HG02973 (cell line): ENCODE data around the gene RBBP8NL.

Experiments
- ATAC-seq: cut with Tn5 transposase; IDR thresholded peaks from one replicate; pipeline ENCODE4 v1.9.1; 2021; ENCODE audit warnings: moderate library complexity; ENCODE audit not compliant: unreplicated experiment

The RBBP8NL gene

GRCh38 chr20:62365814-62366369, 61.4 kb downstream of the RBBP8NL start:
- no peak for ATAC-seq

- no peak for ATAC-seq
These were observed 62.2 kb downstream of the RBBP8NL start for GRCh38 chr20:62364911-62365736.

- no peak for ATAC-seq
These were observed 63.2 kb downstream of the RBBP8NL start for GRCh38 chr20:62363920-62364851.

GRCh38 chr20:62362991-62363919, 64.1 kb downstream of the RBBP8NL start:
- no peak for ATAC-seq

GRCh38 chr20:62362590-62362940, 64.8 kb downstream of the RBBP8NL start:
- no peak for ATAC-seq

GRCh38 chr20:62361799-62362589, 65.3 kb downstream of the RBBP8NL start:
- no peak for ATAC-seq

- no peak for ATAC-seq
These were observed 66.2 kb downstream of the RBBP8NL start for GRCh38 chr20:62360854-62361798.
